NCI-H1436 treated with DMSO at 0.1 percent for 48 hours (cell line): Measurements from ENCODE around the gene CRELD2.
A peak's percentile ranks its signal among the peaks of the same experiment; 100 is the strongest.

Experiments used
- DNase-seq: peaks from one replicate; lab custom pipeline; 2025; lab: John Stamatoyannopoulos, UW

The CRELD2 gene

DNA sequence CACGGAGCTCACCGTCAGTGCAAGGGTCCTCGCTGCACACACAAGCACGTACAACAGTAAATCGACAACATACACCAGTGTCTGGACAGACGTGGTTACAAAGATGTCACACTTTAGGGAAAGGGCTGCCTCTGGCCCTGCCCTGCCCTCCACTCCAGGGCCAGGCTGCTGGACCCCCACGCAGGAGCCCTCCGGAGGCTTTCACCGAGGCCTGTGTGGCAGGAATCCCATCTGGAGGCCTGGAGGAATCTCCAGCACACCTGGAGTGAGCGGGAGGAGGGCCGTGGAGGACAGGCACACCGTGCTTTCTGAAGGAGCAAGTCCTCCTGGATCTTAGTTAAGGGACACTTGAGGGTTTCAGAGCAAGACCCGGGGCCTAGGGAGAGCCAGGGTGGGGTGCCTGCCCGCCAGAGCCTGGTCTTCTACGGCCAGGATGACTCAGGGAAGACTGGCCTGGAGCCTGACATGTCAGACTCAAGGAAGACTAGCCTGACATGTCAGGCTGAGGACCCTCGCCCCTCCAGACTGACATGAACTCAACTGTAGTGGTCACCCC, 40.0 kb downstream of the CRELD2 start:
- no peak for DNase-seq

DNA sequence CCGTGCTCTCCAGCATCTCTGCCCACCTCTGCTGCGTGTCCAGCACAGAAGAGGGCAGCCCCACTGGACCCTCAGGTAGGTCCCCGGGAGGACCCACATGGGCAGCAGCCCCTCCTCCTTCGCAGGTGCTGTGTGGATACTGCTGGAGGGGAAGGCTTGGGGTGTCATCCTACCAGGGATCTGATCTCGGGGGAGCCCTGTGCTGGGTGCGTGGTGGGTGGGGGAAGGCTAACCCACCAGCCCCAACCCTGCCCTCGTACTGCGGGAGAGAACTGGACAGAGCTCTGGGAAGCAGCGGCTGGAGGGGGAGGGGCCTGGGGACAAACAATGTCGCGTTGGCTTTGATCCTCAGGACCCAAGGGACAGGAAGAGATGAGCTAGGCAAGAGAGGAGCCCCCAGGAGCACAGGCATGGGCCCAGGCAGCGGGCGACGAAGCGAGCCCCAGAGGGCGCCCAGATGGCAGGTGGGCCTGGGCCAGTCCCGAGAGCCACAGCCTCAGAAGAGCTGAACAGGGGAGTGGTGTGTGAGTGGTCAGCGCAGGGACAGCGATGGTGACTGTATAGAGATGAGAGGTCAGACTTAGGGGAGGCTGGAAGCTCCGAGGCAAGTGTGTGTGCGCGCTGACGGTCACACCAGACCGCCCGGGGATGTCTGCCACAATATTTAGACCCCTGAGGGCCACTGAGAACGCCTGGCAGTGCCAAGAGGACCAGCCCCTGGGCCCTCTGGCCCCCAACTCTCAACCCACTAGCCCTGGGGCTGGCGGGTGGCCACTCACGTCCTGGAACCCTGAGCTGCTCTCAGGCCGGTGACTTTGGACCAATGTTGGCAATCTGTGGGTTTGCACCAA, 40.7 kb downstream of the CRELD2 start:
- DNase-seq: no peak

- no peak for DNase-seq
These were observed 41.3 kb downstream of the CRELD2 start for GRCh38 chr22:49959782-49960158.

DNA sequence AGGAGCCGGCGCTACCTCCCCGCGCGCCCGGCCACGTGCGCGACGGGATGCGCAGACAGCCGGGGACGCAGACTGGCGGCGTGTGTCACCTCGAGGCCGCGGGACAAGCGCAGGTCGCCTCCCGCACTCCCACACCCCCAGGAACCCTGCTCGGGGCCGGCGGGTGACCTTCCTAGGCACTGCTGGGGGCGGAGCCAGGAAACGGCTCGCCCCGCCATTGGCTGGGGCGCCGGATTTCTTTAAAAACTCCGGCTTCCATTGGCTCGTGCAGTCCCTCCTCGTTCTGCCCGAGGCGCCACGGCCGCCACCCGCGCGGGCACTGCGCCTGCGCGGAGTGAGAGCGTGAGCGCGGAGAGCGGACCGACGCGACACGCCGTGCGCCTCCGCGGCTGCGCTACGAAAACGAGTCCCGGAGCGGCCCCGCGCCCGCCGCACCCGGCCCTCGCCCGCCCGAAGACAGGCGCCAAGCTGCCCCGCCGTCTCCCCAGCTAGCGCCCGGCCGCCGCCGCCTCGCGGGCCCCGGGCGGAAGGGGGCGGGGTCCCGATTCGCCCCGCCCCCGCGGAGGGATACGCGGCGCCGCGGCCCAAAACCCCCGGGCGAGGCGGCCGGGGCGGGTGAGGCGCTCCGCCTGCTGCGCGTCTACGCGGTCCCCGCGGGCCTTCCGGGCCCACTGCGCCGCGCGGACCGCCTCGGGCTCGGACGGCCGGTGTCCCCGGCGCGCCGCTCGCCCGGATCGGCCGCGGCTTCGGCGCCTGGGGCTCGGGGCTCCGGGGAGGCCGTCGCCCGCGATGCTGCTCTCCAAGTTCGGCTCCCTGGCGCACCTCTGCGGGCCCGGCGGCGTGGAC, 41.9 kb downstream of the CRELD2 start, which contains the start of gene PIM3:
PIM3 (plus strand) TSS at position 614 of the 846 bp plus-strand sequence; CDS start at position 790, 176 bp downstream.
- DNase-seq: peak; percentile 79

GRCh38 chr22:49961005-49961600, 42.7 kb downstream of the CRELD2 start:
- no peak for DNase-seq

DNA sequence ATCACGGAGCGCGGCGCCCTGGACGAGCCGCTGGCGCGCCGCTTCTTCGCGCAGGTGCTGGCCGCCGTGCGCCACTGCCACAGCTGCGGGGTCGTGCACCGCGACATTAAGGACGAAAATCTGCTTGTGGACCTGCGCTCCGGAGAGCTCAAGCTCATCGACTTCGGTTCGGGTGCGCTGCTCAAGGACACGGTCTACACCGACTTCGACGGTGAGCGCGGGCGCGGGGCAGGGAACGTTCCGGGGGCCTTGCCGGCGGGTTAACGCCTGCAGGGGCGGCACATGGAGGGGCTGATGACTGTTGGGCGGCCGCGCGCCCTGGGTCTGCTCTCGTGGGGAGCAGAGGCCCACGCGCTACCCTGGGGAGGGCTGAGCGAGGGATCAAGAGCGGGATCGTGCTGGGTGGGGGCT, 43.2 kb downstream of the CRELD2 start:
- no peak for DNase-seq

GRCh38 chr22:49962012-49962750, 43.7 kb downstream of the CRELD2 start:
- DNase-seq: no peak

GRCh38 chr22:49962751-49963646, 44.6 kb downstream of the CRELD2 start:
- no peak for DNase-seq

- DNase-seq: no peak
These were observed 45.2 kb downstream of the CRELD2 start for GRCh38 chr22:49963647-49964026.

DNA sequence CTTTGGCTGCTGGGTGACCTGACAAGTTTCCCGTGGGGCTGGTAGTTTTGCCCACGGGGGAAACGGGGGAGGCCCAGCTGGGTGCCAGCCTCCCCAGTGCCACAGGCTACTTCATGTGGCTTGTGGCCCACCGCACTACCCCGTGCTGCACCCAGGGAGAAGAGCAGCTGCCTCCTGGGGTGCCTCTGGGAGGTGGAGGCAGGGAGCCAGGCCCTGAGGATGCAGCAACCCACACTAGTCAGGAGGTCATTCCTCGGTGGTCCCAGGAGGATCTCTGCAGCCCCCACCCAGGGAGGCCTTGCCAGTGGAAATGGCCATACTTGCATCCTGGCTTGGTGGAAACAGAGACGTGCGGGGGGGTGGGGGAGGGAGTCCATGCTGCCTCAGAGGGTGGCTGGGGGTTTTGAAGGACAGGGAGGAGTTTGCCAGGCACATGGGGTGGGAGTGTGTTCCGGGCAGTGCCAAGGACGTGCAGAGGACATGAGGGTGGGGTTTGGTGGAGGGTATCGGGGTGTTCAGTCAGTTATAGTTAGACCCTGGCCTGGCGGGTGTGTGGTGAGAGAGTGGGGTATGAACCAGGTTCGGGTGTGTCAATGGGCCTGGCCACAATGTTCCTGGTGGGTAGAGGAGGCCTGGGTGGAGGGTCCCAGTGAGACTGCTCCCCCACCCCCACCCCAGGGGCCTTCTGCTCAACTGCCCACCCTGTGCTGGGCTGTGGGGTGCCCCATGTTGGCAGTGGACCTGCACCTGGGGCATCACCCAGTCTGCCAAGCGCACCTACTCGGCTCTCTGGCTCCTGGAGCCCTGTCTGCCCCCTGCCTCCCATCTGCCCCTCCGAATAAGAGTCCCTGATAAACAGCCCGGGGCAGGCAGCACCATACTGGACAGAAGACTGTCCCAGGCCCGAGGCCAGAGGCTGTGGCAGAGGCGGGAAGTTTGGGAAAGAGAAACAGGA, 46.0 kb downstream of the CRELD2 start:
- DNase-seq: no peak

- DNase-seq: no peak
These were observed 46.9 kb downstream of the CRELD2 start for GRCh38 chr22:49965091-49966040.

- DNase-seq: no peak
These were observed 47.8 kb downstream of the CRELD2 start for GRCh38 chr22:49966041-49966773.

GRCh38 chr22:49966774-49967705, 48.6 kb downstream of the CRELD2 start:
- no peak for DNase-seq

DNA sequence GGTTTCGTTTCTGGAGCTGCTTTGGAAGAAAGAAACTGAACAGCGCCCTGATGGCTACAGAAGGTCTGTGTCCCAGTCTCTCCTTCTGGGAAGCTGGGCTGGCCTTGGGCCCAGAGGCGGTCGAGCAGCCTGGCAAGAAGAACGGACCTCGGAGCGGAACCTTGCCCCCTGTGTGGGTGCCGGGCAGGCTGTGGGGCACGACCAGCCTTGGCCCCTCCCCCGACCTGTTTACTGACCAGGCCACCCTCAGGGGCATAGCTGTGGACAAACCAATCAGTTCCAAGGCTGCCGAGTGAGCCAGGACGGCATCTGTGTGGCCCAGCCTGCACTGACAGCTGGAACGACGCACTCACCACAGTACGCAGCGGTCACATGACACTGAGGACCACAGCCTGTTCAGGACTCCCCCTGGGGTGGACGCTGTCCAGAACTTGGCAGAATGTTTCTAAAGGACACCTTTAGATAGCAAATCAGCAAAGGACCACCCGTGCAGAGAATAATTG, 49.3 kb downstream of the CRELD2 start:
- DNase-seq: no peak

- no peak for DNase-seq
These were observed 49.9 kb downstream of the CRELD2 start for GRCh38 chr22:49968313-49968830.
